Measurements from ENCODE around the gene ANXA7.

The ANXA7 gene

GRCh38 chr10:73426318-73426717, 12.5 kb upstream of the ANXA7 start:
- Histone ChIP-seq H3K27me3 (ENCODE audit: insufficient read depth, low read length, poor library complexity, severe bottlenecking) (no peaks in the 10 kb centered on the region), H4K20me1 (ENCODE audit: insufficient read depth, low read length, poor library complexity, severe bottlenecking) (no peaks in the 10 kb centered on the region), H3K4me1 (ENCODE audit: insufficient read depth, low read length, poor library complexity, severe bottlenecking) (no peaks in the 10 kb centered on the region), H3K9me3 (ENCODE audit: insufficient read depth, low read depth, low read length) (no peaks in the 10 kb centered on the region), H3K9me2 (replicated peaks; ENCODE audit: low read depth, low read length) (no peaks in the 10 kb centered on the region), H3K79me2 (ENCODE audit: insufficient read depth, low read length) (no peaks in the 10 kb centered on the region), H3K36me3 (ENCODE audit: insufficient read depth, low read length) (no peaks in the 10 kb centered on the region), H3F3A (ENCODE audit: low read depth) (no peaks in the 10 kb centered on the region), H3K4me2 (ENCODE audit: low read depth, low read length, poor library complexity, severe bottlenecking) (no peak overlapping the region), H3K9ac (ENCODE audit: low read depth, low read length, poor library complexity, severe bottlenecking) (no peak overlapping the region), H2AFZ (ENCODE audit: low read length) (no peak overlapping the region), H3K4me3 (ENCODE audit: low read length, poor library complexity, severe bottlenecking) (no peak overlapping the region)
- no peak for TF ChIP-seq CTCF (conservative IDR thresholded peaks at IDR 0.05; ENCODE audit: low read length)

GRCh38 chr10:73424478-73424877, 10.6 kb upstream of the ANXA7 start:
- no peaks in the 10 kb centered on the region for H3F3A ChIP-seq (ENCODE audit: low read depth)
- no peak overlapping the region for H2AFZ ChIP-seq (ENCODE audit: low read length)
- H3K4me3 ChIP-seq (ENCODE audit: low read length, poor library complexity, severe bottlenecking): no peak overlapping the region
- no peaks in the 10 kb centered on the region for H3K9me3 ChIP-seq (ENCODE audit: insufficient read depth, low read depth, low read length)
- no peak for TF ChIP-seq CTCF (conservative IDR thresholded peaks at IDR 0.05; ENCODE audit: low read length)
- no peak overlapping the region for H3K9ac ChIP-seq (ENCODE audit: low read depth, low read length, poor library complexity, severe bottlenecking)
- no peak overlapping the region for H3K4me2 ChIP-seq (ENCODE audit: low read depth, low read length, poor library complexity, severe bottlenecking)
- no peaks in the 10 kb centered on the region for H3K9me2 ChIP-seq (replicated peaks; ENCODE audit: low read depth, low read length)
- H3K36me3 ChIP-seq (ENCODE audit: insufficient read depth, low read length): no peaks in the 10 kb centered on the region
- no peaks in the 10 kb centered on the region for H3K27me3 ChIP-seq (ENCODE audit: insufficient read depth, low read length, poor library complexity, severe bottlenecking)
- no peaks in the 10 kb centered on the region for H3K79me2 ChIP-seq (ENCODE audit: insufficient read depth, low read length)
- no peaks in the 10 kb centered on the region for H4K20me1 ChIP-seq (ENCODE audit: insufficient read depth, low read length, poor library complexity, severe bottlenecking)
- H3K4me1 ChIP-seq (ENCODE audit: insufficient read depth, low read length, poor library complexity, severe bottlenecking): no peaks in the 10 kb centered on the region

- Histone ChIP-seq H3K36me3 (ENCODE audit: insufficient read depth, low read length) (no peaks in the 10 kb centered on the region), H4K20me1 (ENCODE audit: insufficient read depth, low read length, poor library complexity, severe bottlenecking) (no peaks in the 10 kb centered on the region), H3K4me3 (ENCODE audit: low read length, poor library complexity, severe bottlenecking) (no peak overlapping the region), H3K9ac (ENCODE audit: low read depth, low read length, poor library complexity, severe bottlenecking) (no peak overlapping the region), H2AFZ (ENCODE audit: low read length) (no peak overlapping the region), H3K9me2 (replicated peaks; ENCODE audit: low read depth, low read length) (no peaks in the 10 kb centered on the region), H3K79me2 (ENCODE audit: insufficient read depth, low read length) (no peaks in the 10 kb centered on the region), H3F3A (ENCODE audit: low read depth) (no peaks in the 10 kb centered on the region), H3K4me1 (ENCODE audit: insufficient read depth, low read length, poor library complexity, severe bottlenecking) (no peaks in the 10 kb centered on the region), H3K9me3 (ENCODE audit: insufficient read depth, low read depth, low read length) (no peaks in the 10 kb centered on the region), H3K27me3 (ENCODE audit: insufficient read depth, low read length, poor library complexity, severe bottlenecking) (no peaks in the 10 kb centered on the region), H3K4me2 (ENCODE audit: low read depth, low read length, poor library complexity, severe bottlenecking) (no peak overlapping the region)
- no peak for TF ChIP-seq EZH2phosphoT487 (IDR thresholded peaks at IDR 0.05; ENCODE audit: borderline replicate concordance)
- TF ChIP-seq CTCF (conservative IDR thresholded peaks at IDR 0.05; ENCODE audit: low read length): no peak
These were observed 9.5 kb upstream of the ANXA7 start for GRCh38 chr10:73423309-73423708.

All from Loucy (cell line).